HUDEP-2 (cell line): ENCODE data around the gene MTSS2.

Experiments used
- DNase-seq, 76 experiments: peaks; one replicate each; lab custom pipeline; 2025; ENCODE audit not compliant: unreplicated experiment in 76 of 76; lab: John Stamatoyannopoulos, UW

The MTSS2 gene

DNA sequence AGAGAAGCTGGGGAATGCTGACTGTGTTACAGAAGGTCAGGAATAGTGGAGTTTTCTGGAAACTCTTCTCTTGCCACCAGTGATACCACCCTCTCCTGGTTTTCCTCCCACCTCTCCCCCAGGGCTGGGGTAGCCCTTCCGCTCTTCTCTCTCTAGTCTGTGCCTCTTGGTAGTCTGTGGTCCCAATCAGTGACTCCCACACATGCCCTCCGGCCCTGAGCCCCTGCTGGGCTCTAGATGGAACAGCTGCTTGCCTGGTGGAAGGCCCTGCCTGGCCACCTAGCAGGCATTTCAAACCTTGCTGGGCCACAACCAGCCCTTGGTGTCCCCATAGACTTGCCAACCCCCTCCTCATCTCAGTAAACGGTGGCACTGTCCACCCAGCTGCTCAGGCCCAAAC is 15.2 kb upstream of the MTSS2 start:
- no peak for DNase-seq

DNA sequence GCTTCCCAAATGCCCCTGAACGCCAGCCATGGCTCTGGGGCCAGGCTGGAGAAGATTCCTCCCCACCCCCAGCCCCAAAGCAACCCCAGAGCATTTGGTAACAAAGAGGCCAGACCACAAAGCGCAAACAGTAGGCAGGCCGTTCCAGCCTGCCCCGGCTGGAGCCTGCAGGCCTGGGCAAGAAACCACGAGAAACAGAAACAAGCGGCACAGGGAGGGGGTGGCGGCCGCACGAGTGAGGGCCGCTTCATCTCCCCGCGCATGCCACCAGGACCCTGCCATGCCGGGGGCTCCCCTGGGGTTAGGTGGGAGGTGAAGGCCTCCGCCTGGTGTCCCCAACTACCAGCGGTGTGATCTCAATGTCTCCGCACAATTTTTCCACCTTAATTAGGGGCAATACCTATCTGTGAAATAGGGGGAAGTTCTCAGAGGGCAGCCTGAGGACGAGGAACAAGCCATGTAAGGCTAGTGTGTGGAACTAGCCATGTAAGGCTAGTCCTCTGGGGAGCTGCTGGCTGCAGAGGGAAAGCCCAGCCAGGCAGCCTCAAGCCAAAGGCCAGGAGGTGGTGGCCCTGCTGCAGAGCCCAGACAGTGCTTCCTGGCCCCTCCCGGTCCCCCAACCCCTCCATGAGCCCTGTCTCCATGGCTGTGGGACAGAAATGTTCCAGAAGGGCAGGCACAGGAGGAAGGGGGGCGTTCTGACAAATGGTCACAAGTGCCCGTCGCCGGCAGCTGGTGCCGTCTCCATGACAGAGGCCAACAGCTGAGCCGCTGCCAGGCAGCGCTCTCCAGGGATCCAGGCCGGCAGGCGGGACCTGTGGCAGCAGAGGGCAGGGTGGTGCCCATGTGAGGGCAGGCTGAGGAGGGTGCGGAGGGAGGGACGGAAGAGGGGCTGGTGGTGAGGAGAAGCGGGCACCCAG is 14.5 kb upstream of the MTSS2 start:
- no peak for DNase-seq

DNA sequence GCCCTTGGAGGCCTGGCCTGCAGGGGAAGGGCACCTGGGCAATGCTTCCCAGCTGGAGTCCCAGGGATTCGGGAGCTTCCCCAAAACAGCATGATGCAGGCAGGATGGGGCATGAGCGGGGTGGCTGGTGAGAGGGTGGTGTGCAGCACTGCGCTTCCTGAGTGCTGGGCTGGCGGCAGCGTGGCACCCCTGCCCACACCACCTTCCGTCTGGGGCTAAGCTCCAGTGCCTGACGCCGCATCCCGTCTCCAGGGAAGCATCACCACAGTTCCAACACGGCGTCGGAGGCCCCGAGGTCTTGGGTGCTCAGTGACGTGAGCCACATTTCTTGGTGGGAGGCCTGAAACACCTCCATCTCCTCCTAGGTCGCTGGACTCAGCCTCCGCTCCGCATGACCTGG is 13.8 kb upstream of the MTSS2 start:
- no peak for DNase-seq

DNA sequence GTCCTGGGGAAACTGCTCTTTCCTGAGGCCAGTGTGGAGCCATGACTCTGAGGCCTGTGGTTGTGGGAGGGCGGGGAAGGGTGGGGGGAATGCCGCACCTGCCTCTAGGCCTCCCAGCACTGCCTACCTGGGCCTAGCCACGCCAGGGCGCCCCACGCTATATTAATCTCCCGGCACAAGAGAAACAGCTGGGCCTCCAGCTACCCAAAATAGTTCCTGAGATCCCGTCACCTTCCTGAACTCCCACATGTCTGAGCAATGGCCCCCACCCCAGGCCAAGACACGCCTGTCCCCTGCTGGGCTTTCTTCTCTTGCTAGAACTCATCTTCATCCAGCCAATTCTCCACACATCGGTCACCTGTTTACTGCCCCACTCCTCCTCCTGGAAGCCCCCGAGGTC is 13.0 kb upstream of the MTSS2 start:
- DNase-seq = no peak

DNA sequence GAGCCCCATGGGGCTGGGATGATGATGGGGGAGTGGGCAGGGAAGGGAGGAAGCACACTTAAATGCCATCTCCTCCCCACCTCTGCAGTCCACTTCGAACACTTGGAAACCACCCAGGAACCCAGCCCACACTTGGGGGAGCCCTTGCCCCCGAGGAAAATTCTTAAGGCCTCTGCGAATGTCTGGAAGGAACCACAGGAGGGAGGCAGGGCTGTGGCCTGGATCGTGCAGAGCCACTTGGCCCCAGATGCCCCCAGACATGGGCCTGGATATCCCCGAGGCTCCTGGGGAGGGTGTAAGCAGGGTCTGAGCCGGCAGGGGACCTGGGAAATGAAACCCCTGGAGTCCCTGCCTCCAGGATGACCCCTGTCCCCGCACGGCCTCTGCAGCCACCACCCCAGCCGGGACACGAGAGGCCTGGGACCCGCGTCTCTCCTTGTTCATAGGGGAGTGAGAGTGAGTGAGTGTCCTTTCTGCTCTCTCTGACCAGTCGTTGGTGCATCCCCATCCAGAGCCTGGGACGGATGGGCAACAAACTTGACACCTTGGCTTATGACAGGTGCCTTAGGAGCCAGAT is 11.8 kb upstream of the MTSS2 start:
- no peak for DNase-seq

DNA sequence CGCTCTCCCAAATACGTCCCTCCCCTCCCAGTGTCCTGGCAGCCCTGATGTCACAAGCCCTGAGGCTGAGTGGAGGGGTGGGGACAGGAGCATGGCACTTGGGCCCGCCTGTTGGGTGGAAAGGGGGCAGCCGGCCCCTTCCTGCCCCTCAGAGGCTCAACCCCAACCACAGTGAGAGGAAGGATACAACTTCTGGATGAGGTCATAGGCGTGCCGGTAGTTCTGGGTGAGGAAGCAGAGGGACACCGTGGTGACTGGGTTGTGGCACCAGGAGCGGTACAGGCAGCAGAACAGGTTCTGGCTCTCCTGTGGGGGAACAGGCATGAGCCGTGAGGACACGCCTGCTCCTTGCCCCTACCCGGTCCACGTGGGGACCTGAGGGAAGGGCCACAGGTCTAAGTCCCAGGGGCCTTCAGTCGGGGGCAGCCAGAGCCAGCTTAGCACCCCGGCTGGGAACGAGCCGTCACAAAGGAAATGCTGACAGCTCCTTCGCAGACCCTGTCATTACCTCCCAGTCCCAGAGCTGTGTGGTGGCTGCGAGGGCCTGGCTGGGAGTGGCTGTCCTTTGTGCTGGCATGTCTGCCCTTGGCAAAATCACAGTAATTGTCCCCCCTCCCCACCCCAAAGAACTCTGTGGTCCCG is 11.2 kb upstream of the MTSS2 start:
- DNase-seq = no peak

DNA sequence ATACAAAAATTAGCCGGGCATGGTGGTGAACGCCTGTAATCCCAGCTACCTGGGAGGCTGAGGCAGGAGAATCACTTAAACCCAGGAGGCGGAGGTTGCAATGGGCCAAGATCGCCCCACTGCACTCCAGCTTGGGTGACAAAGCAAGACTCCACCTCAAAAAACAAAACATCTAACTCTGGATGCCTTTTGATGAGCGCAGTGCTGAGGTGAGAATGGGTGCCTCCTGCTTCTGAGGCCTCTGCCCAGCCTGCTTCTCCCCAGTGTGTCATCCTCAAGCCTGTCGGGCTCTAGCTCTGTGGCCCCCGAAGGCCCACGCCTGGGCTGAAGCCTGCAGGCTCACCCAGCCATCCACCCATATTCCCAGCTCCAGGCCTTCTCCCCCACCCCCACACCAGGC is 10.5 kb upstream of the MTSS2 start:
- no peak for DNase-seq

DNA sequence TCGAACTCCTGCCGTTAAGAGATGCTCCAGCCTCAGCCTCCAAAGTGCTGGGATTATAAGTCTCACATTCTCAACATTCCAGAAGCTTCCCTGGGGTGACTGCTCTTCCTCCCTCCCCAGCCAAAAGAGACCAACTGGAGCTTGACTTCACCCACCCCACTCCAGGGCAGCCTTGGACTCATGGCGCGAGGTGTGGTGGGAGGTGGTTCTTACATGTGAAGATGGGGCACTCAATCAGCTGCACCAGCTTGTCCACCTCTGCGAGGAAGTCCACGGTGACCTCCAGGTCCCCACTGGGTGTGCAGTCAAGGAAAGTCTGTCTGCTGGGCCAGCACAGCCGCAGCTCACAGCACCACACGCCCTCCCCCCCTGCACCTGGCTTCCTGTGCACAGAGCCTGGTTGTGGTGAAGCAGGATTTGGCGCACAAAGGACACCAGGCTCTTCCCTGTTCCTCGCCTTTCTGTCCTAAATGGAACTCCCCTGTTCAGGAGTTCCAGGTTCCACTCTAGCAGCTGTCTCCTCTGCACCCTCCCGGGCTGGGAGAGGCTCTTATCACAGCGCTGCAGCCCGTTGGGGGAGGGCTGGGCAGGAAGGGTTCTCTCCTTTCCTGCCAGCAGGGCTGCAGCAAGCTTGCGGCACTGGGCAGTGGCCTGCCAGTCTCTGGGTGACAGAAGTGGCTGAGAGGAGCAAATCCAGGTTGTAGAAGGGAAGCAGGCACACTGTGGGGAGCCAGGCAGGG is 9.6 kb upstream of the MTSS2 start:
- DNase-seq = peak in 75 of 76 experiments; percentile 26 to 93 (median 84)

DNA sequence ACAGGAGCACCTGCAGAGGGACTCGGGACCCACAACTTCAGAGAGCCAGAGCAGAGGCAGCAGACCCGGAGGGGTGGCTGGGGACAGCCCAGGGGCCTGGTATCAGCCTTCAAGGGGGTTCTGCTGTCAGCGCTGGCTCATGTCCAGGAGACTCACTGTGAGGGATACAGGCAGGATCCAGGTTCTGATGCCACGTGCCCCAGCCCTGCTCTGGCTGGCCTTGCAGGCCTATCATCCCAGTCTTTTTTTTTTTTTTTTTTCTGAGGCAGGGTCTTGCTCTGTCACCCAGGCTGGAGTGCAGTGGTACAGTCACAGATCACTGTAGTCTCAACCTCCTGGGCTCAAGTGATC is 9.0 kb upstream of the MTSS2 start:
- DNase-seq = peak in 32 of 76 experiments; percentile 3 to 40 (median 18)

DNA sequence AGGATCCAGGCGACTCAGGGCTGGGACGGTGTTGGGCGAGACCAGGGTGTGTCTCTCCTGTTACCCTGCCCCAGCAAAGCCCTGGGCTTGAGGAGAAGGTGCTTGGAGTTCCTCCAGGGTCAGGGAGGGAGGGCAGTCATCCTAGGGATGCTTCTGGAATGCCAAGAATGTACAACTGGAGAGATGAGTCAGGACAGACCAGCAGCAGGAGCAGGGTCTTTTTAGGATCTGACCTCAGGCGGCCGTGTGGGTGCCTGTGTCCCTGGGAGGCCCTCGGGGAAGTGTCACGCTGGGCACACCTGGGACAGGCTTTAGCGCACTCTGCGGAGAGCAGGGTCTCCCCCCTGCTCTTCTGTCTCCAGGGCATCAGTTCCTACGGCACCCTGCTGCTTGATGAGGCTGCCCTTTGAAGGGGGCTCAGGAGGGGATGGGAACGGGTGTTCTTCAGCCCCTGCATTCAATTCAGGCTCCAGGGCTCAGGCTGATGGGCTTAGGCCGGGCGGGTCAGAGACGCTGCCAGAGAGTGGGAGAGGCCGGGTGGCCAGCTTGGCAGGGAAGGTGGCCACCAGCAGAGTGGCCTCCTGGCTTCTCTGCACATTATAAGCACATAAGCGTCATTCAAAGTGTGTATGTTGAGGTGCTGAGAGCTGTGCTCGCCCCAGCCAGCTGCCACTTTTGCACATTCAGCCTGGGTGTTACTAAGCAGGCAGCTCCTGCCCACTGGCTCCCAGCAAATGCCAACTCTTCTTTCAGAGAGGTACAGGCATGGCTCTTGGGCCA is 8.4 kb upstream of the MTSS2 start:
- DNase-seq = peak in 1 of 76 experiments; percentile 24

DNA sequence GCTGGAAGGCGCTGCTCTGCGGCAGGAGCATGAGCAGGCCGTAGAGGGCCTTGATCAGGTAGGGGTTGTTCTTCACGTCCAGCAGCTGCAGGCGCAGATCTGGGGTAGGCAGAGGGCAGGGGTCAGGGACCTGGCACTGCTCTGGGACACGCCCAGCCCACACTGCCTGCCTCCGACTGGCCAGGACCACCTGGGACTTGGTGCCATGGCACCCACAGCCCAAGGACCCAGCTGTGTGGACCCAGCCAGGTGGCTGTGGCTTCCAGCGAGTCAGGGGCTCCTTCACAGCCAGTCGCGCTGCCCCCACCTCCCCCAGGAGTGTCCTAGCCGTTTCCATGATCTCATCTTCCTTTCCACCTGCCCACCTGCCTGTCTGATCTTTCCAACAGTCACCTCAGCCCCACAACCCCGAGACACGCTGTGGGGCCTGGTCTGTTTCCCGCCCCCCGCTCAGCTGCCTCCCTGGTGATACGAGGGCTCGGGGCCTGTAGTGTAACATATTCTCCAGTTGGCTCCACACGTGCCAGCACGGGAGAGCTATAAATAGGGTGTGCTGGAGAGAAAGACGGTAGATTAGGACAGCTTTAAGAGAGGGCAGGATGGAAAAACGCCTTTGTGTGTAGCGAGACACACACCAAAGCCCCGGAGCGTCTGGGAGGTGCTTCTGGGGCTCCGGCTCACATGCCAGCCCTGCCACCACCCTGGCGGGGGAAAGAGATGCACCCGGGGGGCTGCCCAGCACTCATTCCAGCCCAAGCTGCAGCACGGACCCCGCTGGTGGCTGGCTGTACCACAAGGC is 7.2 kb upstream of the MTSS2 start:
- no peak for DNase-seq

DNA sequence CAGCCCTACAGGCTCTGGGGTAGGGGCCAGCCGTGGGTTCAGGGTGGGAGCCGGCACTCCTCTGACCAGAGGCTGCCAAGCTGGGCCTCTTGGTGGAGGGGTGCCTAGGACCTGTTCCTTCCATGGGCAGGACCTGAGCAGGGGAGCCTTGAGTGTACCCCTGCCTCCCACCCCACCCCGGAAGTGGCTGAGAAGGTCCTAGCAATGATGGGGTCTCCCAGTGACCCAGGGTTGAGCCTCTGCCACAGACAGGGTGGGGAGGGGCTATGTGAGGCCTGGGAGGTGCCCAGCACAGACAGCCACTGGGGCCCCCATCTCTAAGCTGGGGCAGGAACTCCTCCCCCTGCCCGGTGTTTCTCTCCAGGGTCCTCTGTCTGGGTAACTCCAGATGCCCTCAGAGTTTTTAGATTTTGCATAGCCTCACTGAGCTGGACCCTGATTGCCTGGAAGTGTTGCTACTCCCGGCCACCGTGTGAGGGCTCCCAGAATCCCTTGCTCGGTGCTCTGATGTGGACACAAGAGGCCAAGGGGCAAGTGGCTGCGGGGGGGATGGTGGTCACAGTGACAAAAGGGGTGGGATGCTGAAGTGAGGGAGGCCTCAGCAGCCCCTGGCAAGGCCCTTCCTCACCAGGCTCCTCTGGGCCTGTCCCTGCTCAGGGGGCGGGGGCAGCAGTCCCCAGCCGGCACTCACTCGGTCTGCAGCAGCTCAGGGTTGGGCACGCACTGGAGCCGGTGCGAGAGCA is 6.4 kb upstream of the MTSS2 start:
- no peak for DNase-seq

DNA sequence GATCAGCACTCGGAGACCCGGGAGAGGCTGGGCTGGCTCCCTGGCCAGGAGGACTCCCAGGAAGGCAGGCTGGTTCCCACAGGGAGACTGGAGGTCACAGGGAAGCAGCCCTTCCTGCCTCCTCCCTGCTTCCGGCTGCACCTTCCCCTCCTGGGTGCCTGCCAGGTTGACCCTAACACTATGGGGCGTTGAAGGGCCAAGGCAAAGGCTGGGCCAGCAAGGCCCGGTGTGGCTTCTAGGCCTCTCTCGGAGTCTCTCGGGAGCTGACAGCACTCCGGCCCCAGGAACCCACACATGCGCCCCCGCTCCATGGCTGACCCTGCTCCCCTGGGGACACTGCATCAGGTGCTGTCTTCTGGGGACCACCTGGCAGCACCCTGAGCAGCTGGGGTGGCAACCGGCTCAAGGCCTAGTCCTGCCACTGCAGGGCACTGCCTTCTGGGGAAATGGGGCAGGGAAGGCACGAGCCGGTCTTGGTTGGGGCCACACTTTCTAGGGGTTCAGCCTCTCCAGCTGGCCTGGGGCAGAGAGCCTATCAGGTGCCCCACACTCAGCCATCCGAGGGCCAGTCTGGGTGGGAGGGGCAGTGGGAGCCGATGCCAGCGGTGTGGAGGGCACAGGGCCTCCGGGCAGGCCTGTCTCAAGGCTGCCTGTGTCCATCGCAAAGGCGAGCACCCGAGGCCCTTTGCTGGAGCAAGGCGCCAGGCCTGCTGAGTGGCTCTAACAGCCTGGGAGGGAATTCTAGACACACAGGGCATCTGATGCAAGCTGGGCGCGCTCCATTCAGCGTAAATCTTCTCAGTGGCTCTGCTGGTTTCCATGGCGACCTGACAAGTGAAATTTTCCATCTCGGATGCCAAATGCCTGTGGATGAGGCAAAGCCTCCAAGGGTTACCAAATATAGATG is 5.6 kb upstream of the MTSS2 start:
- DNase-seq = no peak

DNA sequence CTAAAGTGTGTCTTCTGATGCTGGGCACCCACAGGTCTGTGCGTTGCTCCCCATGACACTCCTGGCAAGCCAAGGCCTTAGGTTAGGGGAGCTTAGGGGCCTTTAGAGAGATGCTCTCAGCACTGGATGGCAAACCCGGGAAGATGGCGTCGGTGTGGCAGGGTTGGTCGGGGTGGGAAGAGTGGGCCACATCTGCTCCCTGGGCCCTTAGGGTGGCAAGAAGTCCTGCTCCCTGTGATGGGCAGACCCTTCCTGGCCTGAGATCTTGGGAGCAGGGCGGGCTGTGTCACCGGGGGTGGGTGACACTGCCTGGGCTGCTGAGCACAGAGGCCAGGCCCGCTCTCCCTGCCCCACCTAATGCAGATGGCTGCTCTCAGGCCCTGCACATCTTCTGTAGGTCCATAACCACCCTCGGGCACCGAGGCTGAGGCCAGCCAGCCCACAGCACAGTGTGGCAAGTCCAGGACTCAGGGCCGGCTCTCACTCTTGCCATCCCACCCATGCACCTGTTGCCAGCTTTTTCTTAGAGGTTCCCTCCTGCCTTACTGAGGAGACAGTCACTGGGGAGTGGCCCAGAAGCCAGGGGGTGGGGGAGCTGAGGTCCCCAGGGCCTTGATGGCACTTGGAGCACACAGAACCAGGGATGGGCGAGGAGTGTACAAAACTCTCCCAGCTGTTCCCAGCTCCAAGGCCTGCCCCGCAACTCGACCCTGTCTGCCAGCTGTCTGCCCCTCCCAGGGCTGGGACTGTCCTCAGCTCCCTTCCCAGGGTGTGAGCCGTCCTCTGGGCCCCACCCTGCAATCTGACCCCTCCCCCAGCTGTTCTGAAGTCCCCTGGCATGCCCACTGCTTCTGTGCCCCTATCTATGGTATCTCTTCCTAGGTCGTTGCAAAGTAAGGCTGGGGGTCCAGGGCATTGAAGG is 4.4 kb upstream of the MTSS2 start:
- DNase-seq = peak in 7 of 76 experiments; percentile 4 to 22 (median 16)

DNA sequence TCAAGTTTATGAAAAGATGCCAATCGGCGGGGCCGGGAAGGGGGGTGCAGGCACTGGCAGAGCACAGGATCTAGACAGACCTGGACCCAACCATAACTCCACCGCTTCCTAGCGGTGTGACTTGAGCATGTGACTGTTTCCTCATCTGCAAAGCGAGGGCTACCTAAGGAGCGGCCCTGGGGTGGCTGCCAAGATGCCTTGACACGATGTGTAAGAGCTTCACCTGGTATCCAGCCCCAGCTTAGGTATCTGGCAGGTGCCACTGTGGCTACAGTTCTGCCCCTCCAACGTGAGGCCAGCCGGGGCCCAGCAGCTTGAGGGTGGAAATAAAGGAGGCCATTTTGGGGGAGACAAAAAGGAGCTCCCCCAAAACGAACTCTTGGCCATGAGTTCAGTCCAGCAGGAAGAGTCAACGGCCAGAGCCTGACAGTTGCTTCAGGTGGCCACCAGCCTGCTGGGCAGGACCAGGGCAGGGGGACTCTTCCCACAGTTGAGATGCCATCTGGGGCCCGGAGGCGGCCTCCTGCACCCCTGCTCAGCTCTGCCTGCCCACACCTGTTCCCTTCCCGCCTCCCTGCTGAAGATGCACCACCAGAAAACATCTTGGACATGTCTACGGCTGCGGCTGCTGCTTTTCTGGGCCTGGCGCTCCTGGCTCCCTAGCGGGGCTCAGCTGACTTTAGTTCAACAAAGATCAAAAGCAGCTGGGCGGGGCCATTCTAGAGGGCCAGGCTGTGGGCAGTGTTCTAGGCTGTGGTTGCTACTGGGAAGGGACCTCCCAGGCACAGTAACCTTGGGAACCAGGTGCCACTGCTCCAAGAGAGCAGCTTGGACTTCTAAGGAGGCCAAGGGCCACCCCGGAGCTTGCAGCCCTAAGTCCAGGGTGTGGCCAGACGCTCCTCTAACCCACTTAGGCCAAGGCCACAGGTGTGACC is 3.4 kb upstream of the MTSS2 start:
- DNase-seq = peak in 3 of 76 experiments; percentile 17 to 19 (median 18)

DNA sequence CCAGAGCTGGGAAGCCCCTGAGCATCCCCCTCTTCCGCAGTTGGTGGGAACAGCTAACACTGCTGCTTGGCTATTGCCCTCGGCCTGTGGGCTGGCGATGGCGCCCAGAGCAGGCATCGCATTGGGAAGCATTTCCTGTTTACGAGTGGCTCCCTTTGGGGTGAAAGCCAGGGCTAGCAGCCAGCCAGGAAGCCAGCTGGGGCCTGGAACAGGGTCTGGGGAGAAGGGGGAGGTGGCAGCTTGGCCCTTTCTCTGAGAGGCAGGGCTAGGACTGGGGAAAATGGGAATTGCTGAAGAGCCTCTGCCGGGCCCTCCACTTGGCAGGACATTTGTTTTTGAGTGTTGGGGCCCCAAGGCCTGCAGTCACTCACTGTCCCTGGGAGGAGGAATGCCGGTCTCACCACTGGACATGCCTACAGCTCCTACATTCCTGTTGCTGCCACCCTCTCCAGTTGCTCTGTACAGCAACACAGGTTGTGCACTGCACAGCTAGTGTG is 2.4 kb upstream of the MTSS2 start:
- DNase-seq = no peak
